Kidney (tissue), 14 donors: Measurements from ENCODE around the gene STX17. TPM values are rescaled to one million over a fixed set of nuclear protein-coding genes. Genes with fewer than 3 reads are reported as not detected.

ENCODE experiments used
- DNase-seq, 5 donors: peaks; one replicate each; pipeline ENCODE4 v3.0.0-alpha.2; 2013 to 2020
- FAIRE-seq: peaks from 2 replicates; lab custom pipeline; 2012; peaks lifted over from hg19 to GRCh38; lab: Jason Lieb, UNC
- H3K27ac ChIP-seq, 2 donors: one replicate each; pipeline ENCODE4 v1.7.0; 2013; ENCODE audit warnings: low read depth in 2 of 2, low read length in 2 of 2, inconsistent platforms in 1 of 2
- H3K27me3 ChIP-seq: one replicate; pipeline ENCODE4 v1.7.1; 2013; ENCODE audit warnings: low read length, inconsistent platforms; ENCODE audit not compliant: control insufficient read depth, insufficient read depth
- H3K36me3 ChIP-seq, 3 donors: one replicate each; pipeline versions ENCODE4 v1.7.0 to v1.7.1; 2013; ENCODE audit warnings: low read length in 3 of 3, control low read depth in 1 of 3, inconsistent platforms in 1 of 3; ENCODE audit not compliant: insufficient read depth in 3 of 3, control insufficient read depth in 2 of 3
- H3K4me1 ChIP-seq, 3 donors: one replicate each; pipeline versions ENCODE4 v1.7.0 to v1.7.1; 2013; ENCODE audit warnings: low read length in 3 of 3, inconsistent platforms in 1 of 3, low read depth in 1 of 3; ENCODE audit not compliant: control insufficient read depth in 2 of 3, insufficient read depth in 2 of 3
- H3K4me3 ChIP-seq, 3 donors: one replicate each; pipeline versions ENCODE4 v1.7.0 to v1.8.1; 2013; ENCODE audit warnings: low read length in 3 of 3, control low read depth in 1 of 3, inconsistent platforms in 1 of 3
- H3K9ac ChIP-seq, 3 donors: one replicate each; pipeline versions ENCODE4 v1.7.0 to v1.7.1; 2013; ENCODE audit warnings: low read length in 3 of 3, control low read depth in 1 of 3, inconsistent platforms in 1 of 3
- H3K9me3 ChIP-seq, 3 donors: one replicate each; pipeline versions ENCODE4 v1.7.0 to v1.7.1; 2013; ENCODE audit warnings: low read length in 3 of 3, control low read depth in 1 of 3, inconsistent platforms in 1 of 3; ENCODE audit not compliant: control insufficient read depth in 2 of 3, insufficient read depth in 1 of 3
- CTCF ChIP-seq: IDR thresholded peaks from 3 replicates; pipeline ENCODE4 v1.5.1; 2012; ENCODE audit warnings: mild to moderate bottlenecking, moderate library complexity, borderline replicate concordance; ENCODE audit not compliant: insufficient read depth; ENCODE audit errors: extremely low read depth
- intact Hi-C: fragments of 100-400 bp; cut with DNase I; formaldehyde crosslinking; loops from one replicate; pipeline ENCODE4 v1.11.1; 2022
- polyA plus RNA-seq: library from polyadenylated mRNA; stranded (reverse); fragments of 350-450 nt; fragmentation: Illumina TruSeq; extraction: RNeasy Lipid Tissue Mini Kit (QIAGEN cat#74804); gene quantifications from one replicate; pipeline ENCODE4 v1.2.3, GENCODE V29; 2014; ENCODE audit warnings: low read depth, low replicate concordance; ENCODE audit not compliant: insufficient read depth
- total RNA-seq: library from RNA; stranded (reverse); fragmentation: NEBNext Ultra II Directional; extraction: Animal tissue kit (Norgen Biotek cat#: 25700); gene quantifications from one replicate; pipeline ENCODE4 v1.2.1, GENCODE V29; 2021
- donor health status: control.
- donor health status: control.
- donor health status: control.
- donor health status: control.
- donor health status: control.
- donor health status: DM: yes; HTN: yes; CAD: no.
- donor health status: Normal renal cell carcinoma (clear cell type).

STX17 gene
- total and polyA plus RNA-seq, 2 donors from 2014 or later, result 5.2 to 39.7 TPM

- Histone ChIP-seq H3K27ac (no peak overlapping the region), H3K4me1 (no peaks in the 10 kb centered on the region), H3K9ac (no peak overlapping the region), H3K9me3 (no peaks in the 10 kb centered on the region), H3K4me3 (no peak overlapping the region), H3K27me3 (no peaks in the 10 kb centered on the region), H3K36me3 (no peaks in the 10 kb centered on the region)
- intact Hi-C loops, result no loop called here
- TF ChIP-seq CTCF, result no peak
- DNase-seq, result no peak
- FAIRE-seq, result no peak
Observed at GRCh38 chr9:99878651-99879050, 27.8 kb upstream of the STX17 start.

- no peak for TF ChIP-seq CTCF
- Histone ChIP-seq H3K27me3 (no peaks in the 10 kb centered on the region), H3K27ac (no peak overlapping the region), H3K9ac (no peak overlapping the region), H3K4me1 (no peaks in the 10 kb centered on the region), H3K36me3 (no peaks in the 10 kb centered on the region), H3K4me3 (no peak overlapping the region), H3K9me3 (no peaks in the 10 kb centered on the region)
- DNase-seq, result no peak
- no peak for FAIRE-seq
- intact Hi-C loops, result no loop called here
Observed at GRCh38 chr9:99881769-99882168, 24.7 kb upstream of the STX17 start.

- no peak for FAIRE-seq
- DNase-seq, result no peak
- no peak for TF ChIP-seq CTCF
- Histone ChIP-seq H3K36me3 (no peaks in the 10 kb centered on the region), H3K4me3 (no peak overlapping the region), H3K9me3 (no peaks in the 10 kb centered on the region), H3K9ac (no peak overlapping the region), H3K27ac (no peak overlapping the region), H3K4me1 (no peaks in the 10 kb centered on the region), H3K27me3 (no peaks in the 10 kb centered on the region)
- intact Hi-C loops, result no loop called here
Observed at GRCh38 chr9:99885747-99886146, 20.7 kb upstream of the STX17 start.

- H3K36me3 ChIP-seq, result no peaks in the 10 kb centered on the region
- no peak for TF ChIP-seq CTCF
- no peak overlapping the region for H3K4me3 ChIP-seq
- H3K9me3 ChIP-seq, result no peaks in the 10 kb centered on the region
- no peak for FAIRE-seq
- DNase-seq, result no peak
- no peaks in the 10 kb centered on the region for H3K4me1 ChIP-seq
- H3K27me3 ChIP-seq, result no peaks in the 10 kb centered on the region
- H3K9ac ChIP-seq, result no peak overlapping the region
- intact Hi-C loops, result no loop called here
- H3K27ac ChIP-seq, result no peak overlapping the region
Observed at GRCh38 chr9:99889120-99889519, 17.3 kb upstream of the STX17 start.
